Pancreas (tissue), 10 donors: Measurements from ENCODE around the gene LPCAT1. TPM values are rescaled to one million over a fixed set of nuclear protein-coding genes. Genes with fewer than 3 reads are reported as not detected.

ENCODE experiments used
- ATAC-seq, 4 donors: fragments of 200-7000 bp; cut with Tn5 transposase; one replicate each; pipeline versions ENCODE4 v1.8.0 to v1.9.1; 2020; ENCODE audit warnings: mild to moderate bottlenecking in 4 of 4, moderate library complexity in 4 of 4
- DNase-seq, 6 donors: peaks; one replicate each; pipeline ENCODE4 v3.0.0-alpha.2; 2020
- FAIRE-seq: peaks from 2 replicates; lab custom pipeline; 2012; peaks lifted over from hg19 to GRCh38; lab: Jason Lieb, UNC
- H3K27ac ChIP-seq, 4 donors: fragments of 200-600 bp; sonication (generic); 1 replicate in 3 of 4; 2 replicates in 1 of 4; pipeline versions ENCODE4 v1.5.0 to v1.8.0; 2020
- H3K27me3 ChIP-seq, 4 donors: fragments of 200-600 bp; one replicate each; pipeline ENCODE4 v1.8.0; 2021
- H3K36me3 ChIP-seq, 3 donors: fragments of 200-600 bp; sonication (generic) in 1 of 3; one replicate each; pipeline versions ENCODE4 v1.5.0 to v1.8.0; 2020 to 2021
- H3K4me1 ChIP-seq, 3 donors: fragments of 200-600 bp; one replicate each; pipeline ENCODE4 v1.8.0; 2021
- H3K4me3 ChIP-seq, 4 donors: fragments of 200-600 bp; sonication (generic) in 2 of 4; one replicate each; pipeline versions ENCODE4 v1.5.0 to v1.8.0; 2020 to 2021
- H3K9me3 ChIP-seq, 4 donors: fragments of 200-600 bp; one replicate each; pipeline ENCODE4 v1.8.0; 2021
- WGBS, 2 donors: extraction: QIAGEN DNeasy Blood & Tissue Kit; methylation state at CpG; one replicate each; pipeline ENCODE4 v1.1.7; 2013; 5-methylcytosine and 5-hydroxymethylcytosine counted together
- intact Hi-C, 3 donors: fragments of 100-400 bp; cut with DNase I; formaldehyde crosslinking; loops; one replicate each; pipeline versions ENCODE4 v1.11.1 to v1.14.2; 2022
- polyA plus RNA-seq, 2 donors: library from polyadenylated mRNA; stranded (reverse); fragments of 200-250 nt; gene quantifications; one replicate each; pipeline ENCODE4 v1.2.3, GENCODE V29; 2013
- total RNA-seq, 6 donors: library from RNA; stranded (reverse); fragmentation: NEBNext Ultra II Directional in 4 of 6; extraction: Animal tissue kit (Norgen Biotek cat#: 25700) in 4 of 6; gene quantifications; one replicate each; pipeline versions ENCODE4 v1.2.1 to v1.2.4, GENCODE V29; 2021 to 2023
- TF ChIP-seq, protein P1 (sequence below), 4 donors: fragments of 200-600 bp; sonication (generic) in 3 of 4; IDR thresholded peaks; one replicate each; pipeline versions ENCODE4 v1.5.0 to v1.8.0; 2021; ENCODE audit warnings: antibody characterized with exemption in 4 of 4
- donor health status: healthy with polysubstance abuse.
- donor health status: DM: no; HTN: no; CAD: no; lungs with moderate emphysema.
- donor health status: DM: no; HTN: no; CAD: no.
- donor health status: control.
- donor health status: control.
- donor health status: Bipolar disorder and iron deficiency.
- donor health status: DM: yes; HTN: yes; CAD: no.
- donor health status: DM: no; HTN: no; CAD: no.
- donor health status: DM: no; HTN: no; CAD: no.
- donor health status: DM: yes; HTN: yes; CAD: no.

Gene LPCAT1
- total and polyA plus RNA-seq, 8 donors, result 6.5 to 26.1 (median 13.8) TPM

DNA sequence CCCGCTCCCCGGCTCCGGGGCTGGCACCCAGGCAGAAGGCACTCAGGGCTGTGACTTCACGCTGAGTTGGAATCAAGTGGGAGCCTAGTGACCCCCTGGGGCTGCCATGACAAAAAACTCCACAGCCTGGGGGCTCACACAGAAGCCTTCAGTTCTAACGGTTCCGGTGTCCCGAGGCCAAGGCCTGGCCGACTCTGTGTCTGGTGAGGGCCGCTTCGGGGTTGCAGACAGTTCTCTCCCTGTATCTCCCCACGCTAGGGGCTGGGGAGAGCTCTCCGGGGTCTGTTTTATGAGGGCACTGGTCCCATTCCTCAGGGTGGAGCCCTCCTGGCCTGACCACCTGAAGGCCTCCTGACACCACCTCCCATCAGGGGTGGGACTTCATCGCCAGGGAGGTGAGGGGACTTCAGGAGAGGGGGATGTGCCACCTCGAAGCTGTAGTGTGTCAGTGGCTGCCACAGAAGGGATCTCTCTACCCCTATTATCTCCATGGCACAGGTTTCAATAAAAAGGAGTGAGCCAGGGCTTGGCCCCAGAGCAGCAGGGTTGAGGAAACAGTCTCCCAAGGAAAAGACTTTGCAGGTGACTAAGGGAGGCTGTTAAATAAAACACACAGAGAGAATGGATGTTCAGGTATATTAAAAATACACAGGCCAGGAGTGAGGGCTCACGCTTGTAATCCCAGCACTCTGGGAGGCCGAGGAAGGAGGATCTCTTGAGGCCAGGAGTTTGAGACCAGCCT is 77.0 kb downstream of the LPCAT1 start:
- DNase-seq (peak in 1 of 6 donors; percentile 38), FAIRE-seq (no peak), ATAC-seq (no peak)
- TF ChIP-seq, protein P1, sequence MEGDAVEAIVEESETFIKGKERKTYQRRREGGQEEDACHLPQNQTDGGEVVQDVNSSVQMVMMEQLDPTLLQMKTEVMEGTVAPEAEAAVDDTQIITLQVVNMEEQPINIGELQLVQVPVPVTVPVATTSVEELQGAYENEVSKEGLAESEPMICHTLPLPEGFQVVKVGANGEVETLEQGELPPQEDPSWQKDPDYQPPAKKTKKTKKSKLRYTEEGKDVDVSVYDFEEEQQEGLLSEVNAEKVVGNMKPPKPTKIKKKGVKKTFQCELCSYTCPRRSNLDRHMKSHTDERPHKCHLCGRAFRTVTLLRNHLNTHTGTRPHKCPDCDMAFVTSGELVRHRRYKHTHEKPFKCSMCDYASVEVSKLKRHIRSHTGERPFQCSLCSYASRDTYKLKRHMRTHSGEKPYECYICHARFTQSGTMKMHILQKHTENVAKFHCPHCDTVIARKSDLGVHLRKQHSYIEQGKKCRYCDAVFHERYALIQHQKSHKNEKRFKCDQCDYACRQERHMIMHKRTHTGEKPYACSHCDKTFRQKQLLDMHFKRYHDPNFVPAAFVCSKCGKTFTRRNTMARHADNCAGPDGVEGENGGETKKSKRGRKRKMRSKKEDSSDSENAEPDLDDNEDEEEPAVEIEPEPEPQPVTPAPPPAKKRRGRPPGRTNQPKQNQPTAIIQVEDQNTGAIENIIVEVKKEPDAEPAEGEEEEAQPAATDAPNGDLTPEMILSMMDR (IDR thresholded peaks at IDR 0.05), result no peak
- Histone ChIP-seq H3K4me1 (peaks cover 0 to 5% (median 0%) of the 10 kb centered on the region in 3 donors), H3K36me3 (no peaks in the 10 kb centered on the region), H3K9me3 (no peaks in the 10 kb centered on the region), H3K27ac (no peak overlapping the region), H3K27me3 (peaks cover 0 to 37% (median 2%) of the 10 kb centered on the region in 4 donors), H3K4me3 (no peak overlapping the region)
- WGBS, 2 donors, result 31 to 38% methylated on average over 15 to 16 of the region's 16 CpGs
- intact Hi-C loops, result no loop called here

- DNase-seq (peak in 2 of 6 donors; percentile 50 to 55), FAIRE-seq (no peak), ATAC-seq (peak in 1 of 4 donors; percentile 25)
- Histone ChIP-seq H3K4me1 (peaks cover 0 to 5% (median 0%) of the 10 kb centered on the region in 3 donors), H3K36me3 (no peaks in the 10 kb centered on the region), H3K27ac (no peak overlapping the region), H3K4me3 (peak overlapping the region in 1 of 4 donors; percentile 22), H3K9me3 (no peaks in the 10 kb centered on the region), H3K27me3 (peaks cover 0 to 43% (median 2%) of the 10 kb centered on the region in 4 donors)
- intact Hi-C loops, result no loop called here
- TF ChIP-seq, protein P1 (IDR thresholded peaks at IDR 0.05), result no peak
- WGBS, 2 donors, result 4 to 5% methylated on average over 91 to 92 of the region's 92 CpGs
These were observed 77.8 kb downstream of the LPCAT1 start for GRCh38 chr5:1445689-1446601.

- Histone ChIP-seq H3K9me3 (no peaks in the 10 kb centered on the region), H3K4me1 (peaks cover 0 to 5% (median 0%) of the 10 kb centered on the region in 3 donors), H3K36me3 (no peaks in the 10 kb centered on the region), H3K27ac (no peak within 1 kb of the TSS), H3K4me3 (peak within 1 kb of the TSS in 1 of 4 donors; percentile 22), H3K27me3 (peaks cover 0 to 43% (median 3%) of the 10 kb centered on the region in 4 donors)
- WGBS, 2 donors, result 1 to 2% methylated on average over 24 to 52 of the region's 52 CpGs
- ATAC-seq (peak in 3 of 4 donors; percentile 29 to 88 (median 48)), DNase-seq (peak in 2 of 6 donors; percentile 36 to 67), FAIRE-seq (no peak)
- intact Hi-C loops, result no loop called here
- TF ChIP-seq, protein P1 (IDR thresholded peaks at IDR 0.05), result no peak
These were observed 78.5 kb downstream of the LPCAT1 start, which contains the start of gene SLC6A3 for GRCh38 chr5:1445313-1445688. SLC6A3 (minus strand) TSS chr5:1445440; CDS start chr5:1443197, 2,243 bp downstream.

DNA sequence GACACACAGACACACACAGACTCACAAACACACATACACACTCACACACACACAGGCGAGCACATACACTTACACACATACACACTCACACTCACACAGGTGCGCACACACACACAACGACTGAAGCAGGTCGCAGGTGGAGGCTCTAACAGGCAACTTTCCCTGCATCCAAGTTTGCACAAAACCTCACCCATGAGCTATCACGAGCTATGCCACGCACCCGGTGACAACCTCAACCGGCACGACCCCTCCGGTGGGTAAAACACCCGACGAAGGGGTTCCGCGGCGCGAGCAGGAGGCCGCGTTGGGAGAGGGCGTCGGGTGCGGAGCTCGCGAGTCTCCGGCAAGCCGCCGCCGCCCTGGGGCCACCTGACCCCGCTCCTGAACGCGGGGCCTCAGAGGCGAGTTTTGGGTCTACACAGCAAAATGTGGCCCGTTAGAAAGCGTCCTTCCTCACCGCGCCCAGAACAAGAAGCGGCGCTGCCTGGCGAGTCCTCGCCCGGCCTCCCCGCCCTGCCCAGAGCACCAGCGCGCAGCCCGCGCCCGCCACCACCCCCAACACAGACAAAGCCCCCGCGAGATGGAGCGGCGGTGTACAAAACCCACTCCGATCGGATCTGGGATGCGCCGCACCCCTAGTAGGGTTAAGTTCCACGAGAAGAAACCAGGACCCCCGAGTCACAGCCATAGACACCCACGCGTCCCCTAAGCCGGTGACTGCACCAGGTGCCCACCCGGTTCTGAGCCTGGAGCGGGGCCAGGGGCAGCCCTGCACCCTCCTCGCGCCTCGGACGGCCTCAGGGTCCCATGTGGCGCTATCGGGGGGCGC is 79.2 kb downstream of the LPCAT1 start:
- intact Hi-C loops, result no loop called here
- ATAC-seq, result peak in 1 of 4 donors; percentile 16
- TF ChIP-seq, protein P1 (IDR thresholded peaks at IDR 0.05), result no peak

More for the DNA sequence above, 79.2 kb downstream of the LPCAT1 start:
- Histone ChIP-seq H3K9me3 (no peaks in the 10 kb centered on the region), H3K36me3 (no peaks in the 10 kb centered on the region), H3K4me3 (peak overlapping the region in 1 of 4 donors; percentile 22), H3K27me3 (peaks cover 0 to 43% (median 3%) of the 10 kb centered on the region in 4 donors), H3K4me1 (peaks cover 0 to 5% (median 0%) of the 10 kb centered on the region in 3 donors), H3K27ac (no peak overlapping the region)
- DNase-seq, result peak in 2 of 6 donors; percentile 50 to 51
- FAIRE-seq, result no peak
- 5% methylated on average over 63 to 68 of the region's 68 CpGs for WGBS, 2 donors
